A549 (cell line): ENCODE measurements around the gene ARMH4. TPM values are rescaled to one million over a fixed set of nuclear protein-coding genes. Genes with fewer than 3 reads are reported as not detected.

Experiments
- ATAC-seq, 2 experiments: fragments of 200-7000 bp in 1 of 2; fragments of >200 bp in 1 of 2; cut with Nextera tagmentation in 1 of 2; cut with Tn5 transposase in 1 of 2; 3 replicates each; pipeline versions ENCODE4 v1.8.0 to v1.9.1; 2018 to 2020; ENCODE audit warnings: mild to moderate bottlenecking in 1 of 2, moderate library complexity in 1 of 2
- CTCF ChIA-PET: fragments of 300-600 bp; sonication (Branson Sonifier 250); formaldehyde crosslinking; extraction: SDS; loops from one replicate; lab custom pipeline; 2021; ENCODE audit warnings: antibody characterized with exemption, inconsistent platforms; lab: Yijun Ruan, JAX
- POLR2A ChIA-PET: fragments of 350-600 bp; formaldehyde crosslinking; extraction: SDS; loops from one replicate; lab custom pipeline; 2021; ENCODE audit warnings: antibody characterized with exemption, inconsistent platforms; lab: Yijun Ruan, JAX
- DNase-seq, 2 experiments: peaks; one replicate each; pipeline versions ENCODE4 v3.0.0 to v3.0.0-alpha.2; 2011 to 2016; ENCODE audit warnings: low read depth in 1 of 2, low spot score in 1 of 2
- FAIRE-seq: peaks from 2 replicates; lab custom pipeline; 2011; peaks lifted over from hg19 to GRCh38; lab: Jason Lieb, UNC
- H3K27ac ChIP-seq, 2 experiments: fragments of >200 bp; sonication (Bioruptor Twin); formaldehyde crosslinking; 3 replicates each; pipeline ENCODE4 v1.5.1; 2016 to 2017
- H3K4me1 ChIP-seq: fragments of >200 bp; sonication (Bioruptor Twin); formaldehyde crosslinking; 3 replicates; pipeline ENCODE4 v1.6.1; 2016
- H3K4me2 ChIP-seq: fragments of >200 bp; sonication (Bioruptor Twin); formaldehyde crosslinking; 3 replicates; pipeline ENCODE4 v1.6.1; 2016
- H3K4me3 ChIP-seq: fragments of >200 bp; sonication (Bioruptor Twin); formaldehyde crosslinking; 3 replicates; pipeline ENCODE4 v1.5.1; 2016
- H3K9me3 ChIP-seq: fragments of >200 bp; sonication (Bioruptor Twin); formaldehyde crosslinking; 3 replicates; pipeline ENCODE4 v1.6.1; 2016
- CBX2 ChIP-seq: fragments of 200-600 bp; sonication (generic); IDR thresholded peaks from 2 replicates; pipeline ENCODE4 v1.6.1; 2016; ENCODE audit warnings: low read depth, mild to moderate bottlenecking, borderline replicate concordance
- CEBPB ChIP-seq, 2 experiments: fragments of >200 bp in 1 of 2; sonication (Bioruptor Twin) in 1 of 2; formaldehyde crosslinking in 1 of 2; IDR thresholded peaks; 2 replicates each; pipeline ENCODE4 v1.6.1; 2012 to 2016
- E2F6 ChIP-seq: IDR thresholded peaks from 2 replicates; pipeline ENCODE4 v1.6.1; 2012; ENCODE audit warnings: low read depth, borderline replicate concordance
- EHF ChIP-seq: fragments of 250-450 bp; sonication (Bioruptor Pico); IDR thresholded peaks from 2 replicates; pipeline ENCODE4 v1.5.0; 2020; ENCODE audit warnings: mild to moderate bottlenecking
- EP300 ChIP-seq, 2 experiments: fragments of >200 bp; sonication (Bioruptor Twin); formaldehyde crosslinking; IDR thresholded peaks; 2 replicates in 1 of 2; 3 replicates in 1 of 2; pipeline ENCODE4 v1.6.1; 2016 to 2017
- ESRRA ChIP-seq: fragments of 150-350 bp; IDR thresholded peaks from 2 replicates; pipeline ENCODE4 v1.6.1; 2014; ENCODE audit warnings: mild to moderate bottlenecking, low read length, borderline replicate concordance
- FOXS1 ChIP-seq: fragments of 250-450 bp; sonication (Bioruptor Pico); IDR thresholded peaks from 2 replicates; pipeline ENCODE4 v1.5.0; 2020; ENCODE audit warnings: mild to moderate bottlenecking, moderate library complexity
- HES2 ChIP-seq: fragments of >200 bp; sonication (Bioruptor Twin); formaldehyde crosslinking; IDR thresholded peaks from 2 replicates; pipeline ENCODE4 v1.6.1; 2016
- HEYL ChIP-seq: fragments of 250-450 bp; sonication (Bioruptor Pico); IDR thresholded peaks from 2 replicates; pipeline ENCODE4 v1.8.0; 2021; ENCODE audit warnings: mild to moderate bottlenecking, moderate library complexity
- HMGXB4 ChIP-seq: fragments of 250-450 bp; sonication (Bioruptor Pico); IDR thresholded peaks from 2 replicates; pipeline ENCODE4 v1.5.0; 2021; ENCODE audit warnings: mild to moderate bottlenecking, moderate library complexity, borderline replicate concordance
- HOXB13 ChIP-seq: fragments of 250-450 bp; sonication (Bioruptor Pico); IDR thresholded peaks from 2 replicates; pipeline ENCODE4 v1.5.0; 2020; ENCODE audit warnings: low read depth, mild to moderate bottlenecking, moderate library complexity
- HOXB5 ChIP-seq: fragments of 250-450 bp; sonication (Bioruptor Pico); IDR thresholded peaks from 2 replicates; pipeline ENCODE4 v1.5.0; 2020; ENCODE audit warnings: mild to moderate bottlenecking, moderate library complexity
- JUN ChIP-seq, 2 experiments: fragments of >200 bp; sonication (Bioruptor Twin); formaldehyde crosslinking; IDR thresholded peaks; 2 replicates in 1 of 2; 3 replicates in 1 of 2; pipeline ENCODE4 v1.6.1; 2016 to 2017
- KDM5A ChIP-seq: fragments of 200-600 bp; sonication (generic); IDR thresholded peaks from 2 replicates; pipeline ENCODE4 v1.6.1; 2016; ENCODE audit warnings: antibody characterized with exemption, mild to moderate bottlenecking
- MAX ChIP-seq: IDR thresholded peaks from 2 replicates; pipeline ENCODE4 v1.6.1; 2012
- MYC ChIP-seq: IDR thresholded peaks from 2 replicates; pipeline ENCODE4 v1.6.1; 2012; ENCODE audit warnings: mild to moderate bottlenecking, inconsistent platforms, low read length, improper control_type of control experiment, borderline replicate concordance
- POLR2AphosphoS2 ChIP-seq: conservative IDR thresholded peaks from 2 replicates; pipeline ENCODE4 v1.6.1; 2012; ENCODE audit warnings: low read length, improper control_type of control experiment, inconsistent platforms
- RAD21 ChIP-seq, 2 experiments: fragments of >200 bp in 1 of 2; sonication (Bioruptor Twin) in 1 of 2; formaldehyde crosslinking in 1 of 2; IDR thresholded peaks in 1 of 2; conservative IDR thresholded peaks in 1 of 2; 2 replicates in 1 of 2; 3 replicates in 1 of 2; pipeline ENCODE4 v1.6.1; 2012 to 2018; ENCODE audit warnings: inconsistent platforms in 1 of 2
- RARB ChIP-seq: fragments of 250-450 bp; sonication (Bioruptor Pico); IDR thresholded peaks from 2 replicates; pipeline ENCODE4 v1.8.0; 2021; ENCODE audit warnings: mild to moderate bottlenecking, moderate library complexity
- RCOR1 ChIP-seq: fragments of 150-350 bp; IDR thresholded peaks from 2 replicates; pipeline ENCODE4 v1.6.1; 2014; ENCODE audit warnings: antibody characterized with exemption, low read length, low read depth
- RNF2 ChIP-seq: fragments of 200-600 bp; sonication (generic); IDR thresholded peaks from 2 replicates; pipeline ENCODE4 v1.6.1; 2016; ENCODE audit warnings: low read depth, mild to moderate bottlenecking, antibody characterized with exemption, moderate library complexity, borderline replicate concordance
- SREBF2 ChIP-seq: fragments of 450-650 bp; IDR thresholded peaks from 2 replicates; pipeline ENCODE4 v1.6.1; 2014; ENCODE audit warnings: mild to moderate bottlenecking, moderate library complexity
- TFCP2L1 ChIP-seq: fragments of 250-450 bp; sonication (Bioruptor Pico); IDR thresholded peaks from 2 replicates; pipeline ENCODE4 v1.5.0; 2021; ENCODE audit warnings: mild to moderate bottlenecking
- ZC3H11A ChIP-seq: fragments of 450-650 bp; IDR thresholded peaks from 2 replicates; pipeline ENCODE4 v1.6.1; 2014; ENCODE audit warnings: antibody characterized with exemption, mild to moderate bottlenecking
- ZFP36 ChIP-seq: fragments of 450-650 bp; IDR thresholded peaks from 2 replicates; pipeline ENCODE4 v1.6.1; 2014; ENCODE audit warnings: borderline replicate concordance; ENCODE audit not compliant: partially characterized antibody
- ZSCAN20 ChIP-seq: fragments of 250-450 bp; sonication (Bioruptor Pico); IDR thresholded peaks from 2 replicates; pipeline ENCODE4 v1.8.0; 2022; ENCODE audit warnings: mild to moderate bottlenecking, moderate library complexity
- WGBS: methylation state at CpG from one replicate; pipeline ENCODE4 v1.1.6; 2017; ENCODE audit errors: missing lambda C conversion rate; 5-methylcytosine and 5-hydroxymethylcytosine counted together
- polyA plus RNA-seq, 4 experiments: library from polyadenylated mRNA; depleted of rRNA in 3 of 4; stranded (reverse); fragments of >200 nt; fragmentation: RNase III in 1 of 4; extraction: RNeasy Plus Mini Kit Qiagen cat#74134 plus additional on column Dnase treatment in 1 of 4; gene quantifications; 2 replicates in 3 of 4; 3 replicates in 1 of 4; pipeline ENCODE4 v1.2.3, GENCODE V29; 2011 to 2017

ARMH4 gene
- polyA plus RNA-seq, 2 of the 4 experiments (the other 2 are of a cell fraction) = 0.56 to 0.77 TPM

- FAIRE-seq (no peak), DNase-seq (no peak), ATAC-seq (no peak)
- H3K4me1 ChIP-seq = peaks cover 10% of the 10 kb centered on the region; the same call in 1 of the 3 replicates
- POLR2A ChIA-PET = no interaction called here
- TF ChIP-seq RNF2 = 0 out of 2 replicates have a peak, but pooled peaks have one; percentile 61
- TF ChIP-seq KDM5A = no peak
- no peak for TF ChIP-seq ZC3H11A
- no peak for TF ChIP-seq RAD21 (conservative IDR thresholded peaks at IDR 0.05 in 1 of 2, IDR thresholded peaks at IDR 0.05 in 1 of 2)
- no peak for TF ChIP-seq FOXS1 (CRISPR knock-in tag)
- no peak for TF ChIP-seq HMGXB4
- TF ChIP-seq HOXB13 (CRISPR knock-in tag) = no peak
- TF ChIP-seq MAX = no peak
- 52% methylated on average over 6 of the region's 6 CpGs for WGBS
- H3K4me3 ChIP-seq = no peak overlapping the region
- no peak overlapping the region for H3K27ac ChIP-seq
- no peaks in the 10 kb centered on the region for H3K9me3 ChIP-seq
- CTCF ChIA-PET = no interaction called here
- H3K4me2 ChIP-seq = no peak overlapping the region
These were observed 1.7 kb downstream of the ARMH4 start for GRCh38 chr14:58150243-58150805.

GRCh38 chr14:58149196-58149595 is 2.8 kb downstream of the ARMH4 start:
- Histone ChIP-seq H3K4me1 (peaks cover 10% of the 10 kb centered on the region; the same call in 1 of the 3 replicates), H3K9me3 (no peaks in the 10 kb centered on the region), H3K4me3 (no peak overlapping the region), H3K27ac (no peak overlapping the region), H3K4me2 (no peak overlapping the region)
- ATAC-seq (no peak), FAIRE-seq (no peak), DNase-seq (no peak)
- CTCF ChIA-PET = interaction anchor here (1.1 to 1.8 kb wide), 2 partner anchors 19 to 41 kb away, joined by 3 to 4 read pairs; no protein-coding TSS in a partner anchor
- POLR2A ChIA-PET = no interaction called here
- WGBS = 0% methylated on average over 1 of the region's 1 CpG
- TF ChIP-seq JUN (IDR thresholded peaks at IDR 0.05) = no peak
- no peak for TF ChIP-seq RARB (CRISPR knock-in tag)
- no peak for TF ChIP-seq EHF (CRISPR knock-in tag)

- DNase-seq (no peak), FAIRE-seq (no peak), ATAC-seq (no peak)
- WGBS = 3% methylated on average over 1 of the region's 1 CpG
- POLR2A ChIA-PET = no interaction called here
- TF ChIP-seq MYC (no peak), POLR2AphosphoS2 (no peak), ZSCAN20 (CRISPR knock-in tag) (no peak), JUN (IDR thresholded peaks at IDR 0.05) (no peak), HES2 (no peak), ZFP36 (no peak), EP300 (IDR thresholded peaks at IDR 0.05) (no peak), CEBPB (IDR thresholded peaks at IDR 0.05) (no peak), ESRRA (no peak), TFCP2L1 (no peak), CBX2 (no peak), SREBF2 (no peak), RARB (CRISPR knock-in tag) (no peak), HOXB5 (no peak), HEYL (no peak), E2F6 (no peak), RCOR1 (no peak)
- no peak overlapping the region for H3K4me2 ChIP-seq
- H3K4me3 ChIP-seq = no peak overlapping the region
- no peak overlapping the region for H3K27ac ChIP-seq
- no peaks in the 10 kb centered on the region for H3K9me3 ChIP-seq
- 0 out of 3 replicates have a peak, but pooled peaks cover 3% of the 10 kb centered on the region for H3K4me1 ChIP-seq
- CTCF ChIA-PET = interaction anchor here (1.2 to 2.1 kb wide), 2 partner anchors 15 to 38 kb away, joined by 4 to 6 read pairs; no protein-coding TSS in a partner anchor
These were observed 5.6 kb downstream of the ARMH4 start for GRCh38 chr14:58146399-58146798.
